ENCODE measurements around the gene PNLIP.

The PNLIP gene

GRCh38 chr10:116614796-116615195, 69.1 kb downstream of the PNLIP start:
- DNase-seq (ENCODE audit: low spot score) (no peak), FAIRE-seq (no peak)

- FAIRE-seq (no peak), DNase-seq (ENCODE audit: low spot score) (no peak)
Measured at GRCh38 chr10:116615199-116615776, 69.6 kb downstream of the PNLIP start.
